Measurements from ENCODE around the gene HORMAD1.

The HORMAD1 gene

DNA sequence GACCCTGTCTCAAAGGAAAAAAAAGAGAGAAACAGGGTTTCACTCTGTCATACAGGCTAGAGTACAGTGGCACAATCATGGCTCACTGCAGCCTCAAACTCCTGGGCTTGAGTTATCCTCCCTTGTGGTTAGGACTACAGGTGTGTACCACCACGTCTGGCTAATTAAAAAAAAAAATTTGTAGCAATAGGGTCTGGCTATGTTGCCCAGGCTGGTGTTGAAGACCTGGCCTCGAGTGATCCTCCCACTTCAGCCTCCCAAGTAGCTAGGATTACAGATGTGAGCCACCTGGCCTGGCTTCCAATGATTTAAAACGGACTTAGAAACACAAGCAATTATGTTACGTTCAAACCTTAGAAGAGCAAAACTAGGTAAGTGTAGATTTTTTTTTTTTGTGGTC is 45.8 kb downstream of the HORMAD1 start:
- TF ChIP-seq, protein P1, sequence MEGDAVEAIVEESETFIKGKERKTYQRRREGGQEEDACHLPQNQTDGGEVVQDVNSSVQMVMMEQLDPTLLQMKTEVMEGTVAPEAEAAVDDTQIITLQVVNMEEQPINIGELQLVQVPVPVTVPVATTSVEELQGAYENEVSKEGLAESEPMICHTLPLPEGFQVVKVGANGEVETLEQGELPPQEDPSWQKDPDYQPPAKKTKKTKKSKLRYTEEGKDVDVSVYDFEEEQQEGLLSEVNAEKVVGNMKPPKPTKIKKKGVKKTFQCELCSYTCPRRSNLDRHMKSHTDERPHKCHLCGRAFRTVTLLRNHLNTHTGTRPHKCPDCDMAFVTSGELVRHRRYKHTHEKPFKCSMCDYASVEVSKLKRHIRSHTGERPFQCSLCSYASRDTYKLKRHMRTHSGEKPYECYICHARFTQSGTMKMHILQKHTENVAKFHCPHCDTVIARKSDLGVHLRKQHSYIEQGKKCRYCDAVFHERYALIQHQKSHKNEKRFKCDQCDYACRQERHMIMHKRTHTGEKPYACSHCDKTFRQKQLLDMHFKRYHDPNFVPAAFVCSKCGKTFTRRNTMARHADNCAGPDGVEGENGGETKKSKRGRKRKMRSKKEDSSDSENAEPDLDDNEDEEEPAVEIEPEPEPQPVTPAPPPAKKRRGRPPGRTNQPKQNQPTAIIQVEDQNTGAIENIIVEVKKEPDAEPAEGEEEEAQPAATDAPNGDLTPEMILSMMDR (IDR thresholded peaks at IDR 0.05; ENCODE audit: insufficient read depth, low read length): no peak
- TF ChIP-seq, protein P2, sequence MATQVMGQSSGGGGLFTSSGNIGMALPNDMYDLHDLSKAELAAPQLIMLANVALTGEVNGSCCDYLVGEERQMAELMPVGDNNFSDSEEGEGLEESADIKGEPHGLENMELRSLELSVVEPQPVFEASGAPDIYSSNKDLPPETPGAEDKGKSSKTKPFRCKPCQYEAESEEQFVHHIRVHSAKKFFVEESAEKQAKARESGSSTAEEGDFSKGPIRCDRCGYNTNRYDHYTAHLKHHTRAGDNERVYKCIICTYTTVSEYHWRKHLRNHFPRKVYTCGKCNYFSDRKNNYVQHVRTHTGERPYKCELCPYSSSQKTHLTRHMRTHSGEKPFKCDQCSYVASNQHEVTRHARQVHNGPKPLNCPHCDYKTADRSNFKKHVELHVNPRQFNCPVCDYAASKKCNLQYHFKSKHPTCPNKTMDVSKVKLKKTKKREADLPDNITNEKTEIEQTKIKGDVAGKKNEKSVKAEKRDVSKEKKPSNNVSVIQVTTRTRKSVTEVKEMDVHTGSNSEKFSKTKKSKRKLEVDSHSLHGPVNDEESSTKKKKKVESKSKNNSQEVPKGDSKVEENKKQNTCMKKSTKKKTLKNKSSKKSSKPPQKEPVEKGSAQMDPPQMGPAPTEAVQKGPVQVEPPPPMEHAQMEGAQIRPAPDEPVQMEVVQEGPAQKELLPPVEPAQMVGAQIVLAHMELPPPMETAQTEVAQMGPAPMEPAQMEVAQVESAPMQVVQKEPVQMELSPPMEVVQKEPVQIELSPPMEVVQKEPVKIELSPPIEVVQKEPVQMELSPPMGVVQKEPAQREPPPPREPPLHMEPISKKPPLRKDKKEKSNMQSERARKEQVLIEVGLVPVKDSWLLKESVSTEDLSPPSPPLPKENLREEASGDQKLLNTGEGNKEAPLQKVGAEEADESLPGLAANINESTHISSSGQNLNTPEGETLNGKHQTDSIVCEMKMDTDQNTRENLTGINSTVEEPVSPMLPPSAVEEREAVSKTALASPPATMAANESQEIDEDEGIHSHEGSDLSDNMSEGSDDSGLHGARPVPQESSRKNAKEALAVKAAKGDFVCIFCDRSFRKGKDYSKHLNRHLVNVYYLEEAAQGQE (IDR thresholded peaks at IDR 0.05; ENCODE audit: insufficient replicate concordance, low read depth): no peak
- TF ChIP-seq GABPA (IDR thresholded peaks at IDR 0.05; ENCODE audit: low read depth) (no peak), POLR2AphosphoS5 (IDR thresholded peaks at IDR 0.05; ENCODE audit: low read depth) (no peak), SPI1 (IDR thresholded peaks at IDR 0.05; ENCODE audit: borderline replicate concordance, low read depth) (no peak)
- Histone ChIP-seq H3K27me3 (ENCODE audit: insufficient read depth, poor library complexity, severe bottlenecking) (no peaks in the 10 kb centered on the region), H3K27ac (replicated peaks) (no peak overlapping the region), H3K4me3 (replicated peaks; ENCODE audit: insufficient read depth, low read length) (no peak overlapping the region)
- no peak for DNase-seq (ENCODE audit: low read depth in 1 of 2, low spot score in 1 of 2)

DNA sequence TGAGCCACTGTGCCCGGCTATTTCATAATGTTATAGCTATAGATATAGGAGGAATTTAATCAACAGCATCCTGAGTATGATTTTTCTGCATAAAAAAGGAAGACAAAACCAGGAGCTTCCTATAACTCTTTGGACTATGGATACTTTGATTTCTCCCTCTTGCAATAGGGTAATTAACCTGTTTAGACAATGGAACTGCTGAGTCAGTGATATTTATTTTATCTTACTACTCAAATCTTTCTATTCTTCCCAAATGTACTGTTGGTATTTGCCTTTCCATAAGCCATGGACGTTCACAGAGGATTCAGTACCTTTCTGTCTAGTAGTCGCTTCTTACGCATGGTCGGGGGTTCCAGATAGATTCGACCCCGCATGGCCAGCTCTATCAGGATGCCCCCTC is 57.4 kb downstream of the HORMAD1 start:
- Histone ChIP-seq H3K27ac (replicated peaks) (no peak overlapping the region), H3K4me3 (replicated peaks; ENCODE audit: insufficient read depth, low read length) (no peak overlapping the region), H3K27me3 (ENCODE audit: insufficient read depth, poor library complexity, severe bottlenecking) (no peaks in the 10 kb centered on the region)
- no peak for DNase-seq (ENCODE audit: low read depth in 1 of 2, low spot score in 1 of 2)
- TF ChIP-seq GABPA (IDR thresholded peaks at IDR 0.05; ENCODE audit: low read depth): no peak
- TF ChIP-seq SPI1 (IDR thresholded peaks at IDR 0.05; ENCODE audit: borderline replicate concordance, low read depth): no peak
- no peak for TF ChIP-seq POLR2AphosphoS5 (IDR thresholded peaks at IDR 0.05; ENCODE audit: low read depth)
- TF ChIP-seq, protein P1 (IDR thresholded peaks at IDR 0.05; ENCODE audit: insufficient read depth, low read length): no peak
- TF ChIP-seq, protein P2 (IDR thresholded peaks at IDR 0.05; ENCODE audit: insufficient replicate concordance, low read depth): no peak

DNA sequence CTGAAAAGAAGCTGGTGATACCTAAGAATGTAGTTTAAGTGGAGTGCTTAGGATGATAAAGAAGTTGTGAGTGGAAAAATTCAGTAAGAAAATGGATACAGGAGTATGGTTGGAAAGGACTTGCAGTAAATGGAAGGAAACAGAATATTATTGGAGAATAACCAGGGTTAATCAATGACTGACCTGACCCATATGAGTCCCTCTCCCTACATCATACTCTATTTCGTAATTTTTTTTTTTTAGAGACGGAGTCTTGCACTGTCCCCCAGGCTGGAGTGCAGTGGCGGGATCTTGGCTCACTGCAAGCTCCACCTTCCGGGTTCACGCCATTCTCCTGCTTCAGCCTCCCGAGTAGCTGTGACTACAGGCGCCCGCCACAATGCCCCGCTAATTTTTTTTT is 57.9 kb downstream of the HORMAD1 start:
- DNase-seq (ENCODE audit: low read depth in 1 of 2, low spot score in 1 of 2): no peak
- TF ChIP-seq, protein P2 (IDR thresholded peaks at IDR 0.05; ENCODE audit: insufficient replicate concordance, low read depth): no peak
- TF ChIP-seq POLR2AphosphoS5 (IDR thresholded peaks at IDR 0.05; ENCODE audit: low read depth) (no peak), SPI1 (IDR thresholded peaks at IDR 0.05; ENCODE audit: borderline replicate concordance, low read depth) (no peak), GABPA (IDR thresholded peaks at IDR 0.05; ENCODE audit: low read depth) (no peak)
- TF ChIP-seq, protein P1 (IDR thresholded peaks at IDR 0.05; ENCODE audit: insufficient read depth, low read length): no peak
- Histone ChIP-seq H3K27ac (replicated peaks) (no peak overlapping the region), H3K4me3 (replicated peaks; ENCODE audit: insufficient read depth, low read length) (no peak overlapping the region), H3K27me3 (ENCODE audit: insufficient read depth, poor library complexity, severe bottlenecking) (no peaks in the 10 kb centered on the region)
